Suppressor macrophage (primary cell): ENCODE data around the gene PNMA8A.
"Not testable (repeated sequence)": the region's sequence is repeated elsewhere in the genome, so short reads cannot be mapped to it uniquely, and the experiment has no call there.

Experiments
- DNase-seq, 4 experiments: peaks; one replicate each; pipeline ENCODE4 v3.0.0-alpha.2; 2020 to 2022
- total RNA-seq, 17 experiments: gene quantifications; one replicate each; lab custom pipeline; 2026; ENCODE audit warnings: mixed read lengths in 6 of 17, inconsistent platforms in 3 of 17; lab: John Stamatoyannopoulos, UW

The PNMA8A gene
- total RNA-seq: 0 to 1.5 (median 0.28) reads per million in 17 experiments

- peak in 2 of 4 experiments; percentile 23 to 59 for DNase-seq
Observed at GRCh38 chr19:46471116-46471733, at the start of gene PNMA8A. TSS of gene PNMA8A (minus strand) at chr19:46471563. CDS start at chr19:46471035, 528 bp downstream.

- DNase-seq: no peak
Observed at GRCh38 chr19:46520616-46521015, 49.3 kb upstream of the PNMA8A start.

GRCh38 chr19:46517471-46517870, 46.1 kb upstream of the PNMA8A start:
- DNase-seq: no peak

GRCh38 chr19:46515879-46516350, 44.6 kb upstream of the PNMA8A start:
- peak; percentile 42 to 84 (median 68) for DNase-seq

- DNase-seq: no peak
Observed at GRCh38 chr19:46515290-46515609, 43.9 kb upstream of the PNMA8A start.

- DNase-seq: no peak
Observed at GRCh38 chr19:46514589-46515289, 43.4 kb upstream of the PNMA8A start.

GRCh38 chr19:46513461-46514236, 42.3 kb upstream of the PNMA8A start:
- peak; percentile 85 to 94 (median 92) for DNase-seq

- DNase-seq: no peak
Observed at GRCh38 chr19:46511237-46511636, 39.9 kb upstream of the PNMA8A start.

- no peak for DNase-seq
Observed at GRCh38 chr19:46508206-46508605, 36.8 kb upstream of the PNMA8A start.

GRCh38 chr19:46503848-46504453, 32.6 kb upstream of the PNMA8A start:
- no peak for DNase-seq

- DNase-seq: no peak
Observed at GRCh38 chr19:46502891-46503290, 31.5 kb upstream of the PNMA8A start.

- peak in 1 of 4 experiments; percentile 35 for DNase-seq
Observed at GRCh38 chr19:46499692-46500091, 28.3 kb upstream of the PNMA8A start.

- no peak for DNase-seq
Observed at GRCh38 chr19:46497773-46498172, 26.4 kb upstream of the PNMA8A start.

GRCh38 chr19:46496886-46497285, 25.5 kb upstream of the PNMA8A start:
- not testable (repeated sequence) for DNase-seq

GRCh38 chr19:46496304-46496703, 24.9 kb upstream of the PNMA8A start:
- no peak for DNase-seq

GRCh38 chr19:46495786-46496099, 24.4 kb upstream of the PNMA8A start, which contains the start of gene PNMA8B:
TSS of gene PNMA8B (minus strand) at chr19:46495867. CDS start at chr19:46495465, 402 bp downstream.
- peak in 1 of 4 experiments; percentile 36 for DNase-seq

- DNase-seq: no peak
Observed at GRCh38 chr19:46494941-46495785, 23.8 kb upstream of the PNMA8A start.

- DNase-seq: no peak
Observed at GRCh38 chr19:46494146-46494940, 23.0 kb upstream of the PNMA8A start.

GRCh38 chr19:46493236-46494145, 22.1 kb upstream of the PNMA8A start:
- DNase-seq: peak in 2 of 4 experiments; percentile 37 to 60

GRCh38 chr19:46492841-46493235, 21.5 kb upstream of the PNMA8A start:
- no peak for DNase-seq
